Heart left ventricle (tissue), 16 donors: ENCODE measurements around the gene MYO5C. TPM values are rescaled to one million over a fixed set of nuclear protein-coding genes. Genes with fewer than 3 reads are reported as not detected.
A peak's percentile ranks its signal among the peaks of the same experiment; 100 is the strongest.

ENCODE experiments used
- ATAC-seq, 4 donors: fragments of 200-7000 bp; cut with Tn5 transposase; one replicate each; pipeline ENCODE4 v1.9.1; 2020 to 2022; ENCODE audit warnings: moderate library complexity in 4 of 4, mild to moderate bottlenecking in 3 of 4, moderate number of reproducible peaks in 1 of 4
- DNase-seq, 5 donors: peaks; one replicate each; pipeline ENCODE4 v3.0.0-alpha.2; 2020
- H3K27ac ChIP-seq, 12 donors: fragments of 200-600 bp; sonication (generic) in 4 of 12; one replicate each; pipeline versions ENCODE4 v1.5.0 to v1.8.0; 2016 to 2022; ENCODE audit warnings: mild to moderate bottlenecking in 2 of 12
- H3K27me3 ChIP-seq, 9 donors: fragments of 200-600 bp; sonication (generic) in 2 of 9; one replicate each; pipeline versions ENCODE4 v1.5.1 to v1.8.0; 2016 to 2022; ENCODE audit warnings: mild to moderate bottlenecking in 3 of 9
- H3K36me3 ChIP-seq, 9 donors: fragments of 200-600 bp; sonication (generic) in 2 of 9; one replicate each; pipeline versions ENCODE4 v1.5.0 to v1.8.0; 2018 to 2022; ENCODE audit warnings: mild to moderate bottlenecking in 2 of 9
- H3K4me1 ChIP-seq, 12 donors: fragments of 200-600 bp; sonication (generic) in 4 of 12; one replicate each; pipeline versions ENCODE4 v1.5.0 to v1.8.0; 2016 to 2022; ENCODE audit warnings: mild to moderate bottlenecking in 3 of 12
- H3K4me3 ChIP-seq, 12 donors: fragments of 200-600 bp; sonication (generic) in 4 of 12; one replicate each; pipeline versions ENCODE4 v1.5.0 to v1.8.0; 2017 to 2022; ENCODE audit warnings: mild to moderate bottlenecking in 9 of 12, moderate library complexity in 4 of 12
- H3K9me3 ChIP-seq, 12 donors: fragments of 200-600 bp; sonication (generic) in 4 of 12; one replicate each; pipeline versions ENCODE4 v1.5.0 to v1.8.0; 2016 to 2022; ENCODE audit warnings: mild to moderate bottlenecking in 1 of 12
- POLR2A ChIP-seq, 2 donors: fragments of 450-650 bp; IDR thresholded peaks; one replicate each; pipeline ENCODE4 v1.6.1; 2017; ENCODE audit warnings: antibody characterized with exemption in 2 of 2, mild to moderate bottlenecking in 2 of 2, moderate library complexity in 2 of 2
- WGBS, 4 donors: extraction: QIAGEN DNeasy Blood & Tissue Kit in 2 of 4; methylation state at CpG; one replicate each; pipeline versions ENCODE4 v1.1.5 to v1.1.7; 2013 to 2018; 5-methylcytosine and 5-hydroxymethylcytosine counted together
- intact Hi-C, 10 donors: fragments of 100-400 bp; cut with DNase I; formaldehyde crosslinking; loops; one replicate each; pipeline versions ENCODE4 v1.11.1 to v1.14.2; 2022
- polyA plus RNA-seq, 2 donors: library from polyadenylated mRNA; stranded (reverse); fragments of 200-250 nt; gene quantifications; one replicate each; pipeline ENCODE4 v1.2.3, GENCODE V29; 2013
- total RNA-seq, 9 donors: library from RNA; depleted of rRNA in 2 of 9; stranded (reverse); fragments of >200 nt in 2 of 9; fragmentation: NEBNext Ultra II Directional in 3 of 9; extraction: Animal tissue kit (Norgen Biotek cat#: 25700) in 3 of 9; gene quantifications; one replicate each; pipeline versions ENCODE4 v1.1.0 to v1.2.4, GENCODE V29; 2016 to 2023
- TF ChIP-seq, protein P1 (sequence below), 12 donors: fragments of 200-600 bp; sonication (generic) in 4 of 12; IDR thresholded peaks; one replicate each; pipeline versions ENCODE4 v1.5.0 to v1.8.0; 2018 to 2022; ENCODE audit warnings: antibody characterized with exemption in 12 of 12, mild to moderate bottlenecking in 5 of 12
- donor health status: ischemic (EF 13 %, LVEDD 7.1; RV severe dilation, severe dysfunction).
- donor health status: healthy with polysubstance abuse.
- donor health status: DM: no; HTN: yes; CAD: no.
- donor health status: DM: no; HTN: no; CAD: no.
- donor health status: ischemic (EF 25% LVEDD 6.9; RV normal size, moderate dysfunction).
- donor health status: ischemic (EF 25% LVEDD 5.7; RV mildly dilated, moderate dysfunction).
- donor health status: healthy.
- donor health status: DM: yes; HTN: yes; CAD: no.
- donor health status: ischemic (EF 35%, LVEDD 5.7; RV mildly dilated, moderate dysfunction).
- donor health status: nonischemic (EF 11% LVEDD 7.7; RV severe dilation, severe dysfunction).
- donor health status: DM: yes; HTN: yes; CAD: no.
- donor health status: PGD.
- donor health status: ischemic (EF 29% LVEDD 5.4; RV normal size, mild dysfunction).
- donor health status: nonischemic (EF 23%, LVEDD 6.1; RV moderate dilation, normal function).

MYO5C gene
- total and polyA plus RNA-seq, 11 donors, result 0.89 to 7.2 (median 2.3) TPM

DNA sequence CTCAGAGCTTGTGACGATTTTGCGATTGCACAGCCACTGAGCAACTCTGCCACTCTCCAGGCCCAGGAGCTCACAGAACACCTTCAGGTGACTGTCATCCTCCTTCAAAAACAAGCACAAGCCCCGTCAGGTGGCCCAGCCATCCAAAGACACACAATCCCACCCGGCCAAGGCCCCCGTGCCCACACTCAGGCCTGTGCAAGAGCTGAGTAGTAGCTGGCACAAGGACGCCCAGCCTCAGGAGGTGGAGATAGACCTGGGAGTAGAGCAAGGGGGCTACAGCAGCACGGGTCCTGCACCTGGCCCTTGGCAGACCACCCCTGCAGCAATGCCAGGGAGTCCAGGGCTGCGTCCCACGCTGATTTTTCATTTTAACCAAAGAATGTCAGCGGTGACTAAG lies 34.6 kb downstream of the MYO5C start:
- no peak for ATAC-seq
- intact Hi-C loops, result no loop called here

GRCh38 chr15:52259503-52259902 lies 36.1 kb downstream of the MYO5C start:
- Histone ChIP-seq H3K27me3 (no peaks in the 10 kb centered on the region), H3K9me3 (no peaks in the 10 kb centered on the region), H3K36me3 (peaks cover 0 to 8% (median 0%) of the 10 kb centered on the region in 9 donors), H3K27ac (no peak overlapping the region), H3K4me1 (peaks cover 0 to 37% (median 20%) of the 10 kb centered on the region in 12 donors), H3K4me3 (no peak overlapping the region)
- ATAC-seq (no peak), DNase-seq (no peak)
- 72 to 97% (median 91%) methylated on average over 4 of the region's 4 CpGs for WGBS, 4 donors
- TF ChIP-seq, protein P1, sequence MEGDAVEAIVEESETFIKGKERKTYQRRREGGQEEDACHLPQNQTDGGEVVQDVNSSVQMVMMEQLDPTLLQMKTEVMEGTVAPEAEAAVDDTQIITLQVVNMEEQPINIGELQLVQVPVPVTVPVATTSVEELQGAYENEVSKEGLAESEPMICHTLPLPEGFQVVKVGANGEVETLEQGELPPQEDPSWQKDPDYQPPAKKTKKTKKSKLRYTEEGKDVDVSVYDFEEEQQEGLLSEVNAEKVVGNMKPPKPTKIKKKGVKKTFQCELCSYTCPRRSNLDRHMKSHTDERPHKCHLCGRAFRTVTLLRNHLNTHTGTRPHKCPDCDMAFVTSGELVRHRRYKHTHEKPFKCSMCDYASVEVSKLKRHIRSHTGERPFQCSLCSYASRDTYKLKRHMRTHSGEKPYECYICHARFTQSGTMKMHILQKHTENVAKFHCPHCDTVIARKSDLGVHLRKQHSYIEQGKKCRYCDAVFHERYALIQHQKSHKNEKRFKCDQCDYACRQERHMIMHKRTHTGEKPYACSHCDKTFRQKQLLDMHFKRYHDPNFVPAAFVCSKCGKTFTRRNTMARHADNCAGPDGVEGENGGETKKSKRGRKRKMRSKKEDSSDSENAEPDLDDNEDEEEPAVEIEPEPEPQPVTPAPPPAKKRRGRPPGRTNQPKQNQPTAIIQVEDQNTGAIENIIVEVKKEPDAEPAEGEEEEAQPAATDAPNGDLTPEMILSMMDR (IDR thresholded peaks at IDR 0.05), result no peak
- TF ChIP-seq POLR2A (IDR thresholded peaks at IDR 0.05), result no peak
- intact Hi-C loops, result loop anchor here in 7 of 10 donors (5.0 to 10.0 kb wide), 4 partner anchors 75 to 478 kb away; partner anchors contain the start of gene ARPP19 (in 5 of the 7)

More for the DNA sequence above, 34.6 kb downstream of the MYO5C start:
- peak overlapping the region in 11 of 12 donors; percentile 6 to 74 (median 50) for H3K27ac ChIP-seq
- no peak overlapping the region for H3K4me3 ChIP-seq
- H3K27me3 ChIP-seq, result no peaks in the 10 kb centered on the region
- no peaks in the 10 kb centered on the region for H3K36me3 ChIP-seq
- peaks cover 0 to 37% (median 20%) of the 10 kb centered on the region in 12 donors for H3K4me1 ChIP-seq
- TF ChIP-seq POLR2A (IDR thresholded peaks at IDR 0.05), result no peak
- TF ChIP-seq, protein P1 (IDR thresholded peaks at IDR 0.05), result no peak
- DNase-seq, result no peak
- no peaks in the 10 kb centered on the region for H3K9me3 ChIP-seq
- WGBS, 4 donors, result 92 to 99% (median 97%) methylated on average over 10 of the region's 10 CpGs

DNA sequence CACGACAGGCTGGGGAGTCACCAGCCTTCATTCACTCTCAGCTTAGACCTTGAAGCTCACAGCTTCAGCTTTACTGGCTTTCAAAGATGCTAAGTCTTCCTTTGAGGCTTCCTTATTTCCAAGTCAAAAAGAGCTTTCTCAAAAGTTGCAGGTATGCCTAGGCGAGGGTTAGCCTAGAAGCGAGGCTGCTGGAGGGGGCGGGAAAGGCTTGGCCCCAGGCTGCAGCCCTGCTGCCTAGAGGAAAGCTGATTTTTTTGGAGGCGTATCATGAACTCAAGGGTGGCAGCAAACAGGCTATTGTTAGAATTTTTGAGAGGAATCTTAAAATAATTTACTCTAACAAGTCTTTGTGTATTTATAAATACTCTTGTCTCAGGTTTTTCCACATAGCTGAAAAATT lies 37.1 kb downstream of the MYO5C start:
- no peak overlapping the region for H3K4me3 ChIP-seq
- ATAC-seq (no peak), DNase-seq (no peak)
- TF ChIP-seq POLR2A (IDR thresholded peaks at IDR 0.05), result no peak
- TF ChIP-seq, protein P1 (IDR thresholded peaks at IDR 0.05), result no peak
- peaks cover 0 to 37% (median 20%) of the 10 kb centered on the region in 12 donors for H3K4me1 ChIP-seq
- no peaks in the 10 kb centered on the region for H3K27me3 ChIP-seq
- H3K36me3 ChIP-seq, result peaks cover 0 to 8% (median 0%) of the 10 kb centered on the region in 9 donors
- H3K9me3 ChIP-seq, result no peaks in the 10 kb centered on the region
- 94 to 97% (median 96%) methylated on average over 5 of the region's 5 CpGs for WGBS, 4 donors
- no peak overlapping the region for H3K27ac ChIP-seq
- intact Hi-C loops, result loop anchor here in 7 of 10 donors (5.0 to 10.0 kb wide), 4 partner anchors 76 to 479 kb away; partner anchors contain the start of gene ARPP19 (in 5 of the 7)

DNA sequence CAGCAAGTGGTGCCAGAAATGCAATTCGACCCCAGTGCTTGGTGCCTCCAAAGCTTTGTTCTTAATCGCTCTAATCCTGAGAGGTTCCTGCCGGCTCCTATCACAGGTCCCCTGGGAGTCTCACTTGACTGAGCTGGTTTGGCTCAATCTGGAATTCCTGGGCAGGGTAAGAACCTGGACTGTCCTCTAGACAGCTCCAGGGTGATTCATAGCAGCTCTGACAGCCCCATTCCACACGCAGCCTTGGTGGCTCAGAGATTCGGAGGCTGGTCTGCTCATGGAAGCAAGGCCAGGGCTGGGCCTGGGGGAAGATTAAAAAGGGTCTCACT lies 37.9 kb downstream of the MYO5C start:
- intact Hi-C loops, result loop anchor here in 8 of 10 donors (2.0 to 10.0 kb wide), 5 partner anchors 77 to 480 kb away; partner anchors contain the start of gene ARPP19 (in 5 of the 8)
- 27 to 40% (median 36%) methylated on average over 5 of the region's 5 CpGs for WGBS, 4 donors

More for the DNA sequence above, 37.9 kb downstream of the MYO5C start:
- ATAC-seq (peak in 1 of 4 donors; percentile 16), DNase-seq (no peak)
- Histone ChIP-seq H3K4me3 (no peak overlapping the region), H3K9me3 (no peaks in the 10 kb centered on the region), H3K36me3 (peaks cover 0 to 12% (median 0%) of the 10 kb centered on the region in 9 donors), H3K4me1 (peaks cover 0 to 36% (median 20%) of the 10 kb centered on the region in 12 donors), H3K27me3 (no peaks in the 10 kb centered on the region), H3K27ac (no peak overlapping the region)
- TF ChIP-seq POLR2A (IDR thresholded peaks at IDR 0.05), result no peak
- TF ChIP-seq, protein P1 (IDR thresholded peaks at IDR 0.05), result no peak
